Bronchial smooth muscle cell (primary cell): ENCODE results near the gene OR6B2. TPM values are rescaled to one million over a fixed set of nuclear protein-coding genes. Genes with fewer than 3 reads are reported as not detected.

Source experiments
- total RNA-seq: library from RNA; depleted of rRNA; stranded (reverse); fragments of >200 nt; gene quantifications from 2 replicates; pipeline ENCODE4 v1.2.1, GENCODE V29; 2014

OR6B2 gene
- not detected in 2 replicates for total RNA-seq

GRCh38 chr2:240030379-240031094, at the start of gene OR6B2:
TSS of gene OR6B2 (minus strand) at chr2:240030429. CDS start at chr2:240030429, 0 bp downstream.

GRCh38 chr2:240053173-240054155, 23.2 kb upstream of the OR6B2 start, which contains the start of gene OR6B3:
TSS of gene OR6B3 (minus strand) at chr2:240053521.

Other genes starting within 250 kb of the OR6B2 start
- gene NDUFA10, start 5.1 kb downstream of the OR6B2 start, total RNA-seq, result 132 and 153 TPM in 2 replicates
- gene OR6B3, start 23.1 kb upstream of the OR6B2 start, total RNA-seq, result not detected in 2 replicates
- 150 and 151 TPM in 2 replicates for gene COPS9, start 105.9 kb upstream of the OR6B2 start, total RNA-seq
- gene OTOS, start 110.2 kb upstream of the OR6B2 start, total RNA-seq, result not detected in 2 replicates